ENCODE measurements around the gene USP15.

DNA sequence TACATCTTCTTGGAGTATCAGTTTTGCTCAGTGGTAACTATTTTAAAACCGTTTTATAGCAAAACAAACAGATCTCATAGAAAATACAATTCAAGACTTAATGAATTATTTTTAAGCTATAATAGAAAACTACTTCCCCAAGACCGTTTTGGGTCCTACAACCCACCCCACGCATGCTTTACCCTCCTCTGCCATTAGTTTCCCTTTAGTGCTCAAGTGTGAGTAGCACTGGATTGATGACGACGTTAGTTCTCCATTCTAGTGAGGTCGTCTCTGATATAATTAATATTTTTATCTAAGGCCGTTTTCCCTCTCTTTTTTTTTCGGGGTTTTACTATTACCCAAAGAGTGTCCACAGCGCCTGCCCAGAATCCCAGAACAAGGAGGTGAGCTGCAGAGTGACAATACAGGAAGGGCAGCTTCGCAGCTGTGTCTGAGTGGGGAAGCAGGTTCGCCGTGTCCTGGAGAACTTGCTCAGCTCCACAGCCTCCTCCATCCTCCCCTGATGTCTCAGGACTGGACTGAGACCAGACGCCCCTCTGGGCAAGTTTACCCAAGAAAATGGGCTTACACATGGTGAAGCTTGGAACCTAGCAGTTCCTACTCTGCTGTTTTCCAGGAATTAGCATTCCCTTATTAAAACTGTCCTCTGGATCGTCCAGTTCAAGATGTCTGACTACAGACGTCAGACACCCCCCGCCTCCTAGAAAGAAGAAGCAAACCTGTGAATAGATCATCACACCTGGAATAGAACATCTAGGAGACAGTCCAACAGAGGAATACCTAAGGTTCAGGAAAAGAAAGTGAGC, 174.5 kb downstream of the USP15 start:
- TF ChIP-seq, protein P1, sequence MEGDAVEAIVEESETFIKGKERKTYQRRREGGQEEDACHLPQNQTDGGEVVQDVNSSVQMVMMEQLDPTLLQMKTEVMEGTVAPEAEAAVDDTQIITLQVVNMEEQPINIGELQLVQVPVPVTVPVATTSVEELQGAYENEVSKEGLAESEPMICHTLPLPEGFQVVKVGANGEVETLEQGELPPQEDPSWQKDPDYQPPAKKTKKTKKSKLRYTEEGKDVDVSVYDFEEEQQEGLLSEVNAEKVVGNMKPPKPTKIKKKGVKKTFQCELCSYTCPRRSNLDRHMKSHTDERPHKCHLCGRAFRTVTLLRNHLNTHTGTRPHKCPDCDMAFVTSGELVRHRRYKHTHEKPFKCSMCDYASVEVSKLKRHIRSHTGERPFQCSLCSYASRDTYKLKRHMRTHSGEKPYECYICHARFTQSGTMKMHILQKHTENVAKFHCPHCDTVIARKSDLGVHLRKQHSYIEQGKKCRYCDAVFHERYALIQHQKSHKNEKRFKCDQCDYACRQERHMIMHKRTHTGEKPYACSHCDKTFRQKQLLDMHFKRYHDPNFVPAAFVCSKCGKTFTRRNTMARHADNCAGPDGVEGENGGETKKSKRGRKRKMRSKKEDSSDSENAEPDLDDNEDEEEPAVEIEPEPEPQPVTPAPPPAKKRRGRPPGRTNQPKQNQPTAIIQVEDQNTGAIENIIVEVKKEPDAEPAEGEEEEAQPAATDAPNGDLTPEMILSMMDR (tag by site-specific recombination; IDR thresholded peaks at IDR 0.05) = no peak
- TF ChIP-seq ZNF350 (tag by site-specific recombination; IDR thresholded peaks at IDR 0.05) = no peak
- no peak for TF ChIP-seq MZF1 (tag by site-specific recombination; IDR thresholded peaks at IDR 0.05; ENCODE audit: borderline replicate concordance)
